RWPE2 (cell line): ENCODE measurements around the gene MESD.

Experiments used
- ATAC-seq: fragments of 200-7000 bp; cut with Tn5 transposase; 3 replicates; pipeline ENCODE4 v1.9.1; 2021; ENCODE audit warnings: low read depth
- DNase-seq: peaks from one replicate; pipeline ENCODE4 v3.0.0-alpha.2; 2020; ENCODE audit warnings: low spot score
- H3K27ac ChIP-seq: fragments of 450-650 bp; 2 replicates; pipeline ENCODE4 v1.5.1; 2017; ENCODE audit warnings: mild to moderate bottlenecking; ENCODE audit not compliant: poor library complexity, severe bottlenecking
- H3K27me3 ChIP-seq: fragments of 250-450 bp; sonication (Bioruptor Pico); 2 replicates; pipeline ENCODE4 v1.5.1; 2021; ENCODE audit warnings: mild to moderate bottlenecking, moderate library complexity; ENCODE audit not compliant: insufficient read depth, poor library complexity, severe bottlenecking
- H3K36me3 ChIP-seq: fragments of 250-450 bp; sonication (Bioruptor Pico); 2 replicates; pipeline ENCODE4 v1.5.1; 2020; ENCODE audit warnings: low read depth, mild to moderate bottlenecking, moderate library complexity
- H3K4me1 ChIP-seq: fragments of 250-450 bp; sonication (Bioruptor Pico); 2 replicates; pipeline ENCODE4 v1.5.1; 2021; ENCODE audit warnings: mild to moderate bottlenecking, moderate library complexity; ENCODE audit not compliant: insufficient read depth, poor library complexity, severe bottlenecking
- H3K4me3 ChIP-seq: fragments of 250-450 bp; sonication (Bioruptor Pico); 2 replicates; pipeline ENCODE4 v1.5.1; 2021; ENCODE audit warnings: mild to moderate bottlenecking, moderate library complexity; ENCODE audit not compliant: severe bottlenecking
- H3K9me3 ChIP-seq: fragments of 250-450 bp; sonication (Bioruptor Pico); 2 replicates; pipeline ENCODE4 v1.5.1; 2021; ENCODE audit warnings: mild to moderate bottlenecking, moderate library complexity; ENCODE audit not compliant: severe bottlenecking
- TF ChIP-seq, protein P1 (sequence below): fragments of 450-650 bp; IDR thresholded peaks from one replicate; pipeline ENCODE4 v1.5.1; 2017; ENCODE audit warnings: mild to moderate bottlenecking, moderate library complexity; ENCODE audit not compliant: poor library complexity, severe bottlenecking

Gene MESD

GRCh38 chr15:81015621-81016488 is 26.2 kb upstream of the MESD start:
- ATAC-seq (no peak), DNase-seq (no peak)
- no peaks in the 10 kb centered on the region for H3K4me1 ChIP-seq
- no peaks in the 10 kb centered on the region for H3K9me3 ChIP-seq
- no peak overlapping the region for H3K27ac ChIP-seq
- TF ChIP-seq, protein P1, sequence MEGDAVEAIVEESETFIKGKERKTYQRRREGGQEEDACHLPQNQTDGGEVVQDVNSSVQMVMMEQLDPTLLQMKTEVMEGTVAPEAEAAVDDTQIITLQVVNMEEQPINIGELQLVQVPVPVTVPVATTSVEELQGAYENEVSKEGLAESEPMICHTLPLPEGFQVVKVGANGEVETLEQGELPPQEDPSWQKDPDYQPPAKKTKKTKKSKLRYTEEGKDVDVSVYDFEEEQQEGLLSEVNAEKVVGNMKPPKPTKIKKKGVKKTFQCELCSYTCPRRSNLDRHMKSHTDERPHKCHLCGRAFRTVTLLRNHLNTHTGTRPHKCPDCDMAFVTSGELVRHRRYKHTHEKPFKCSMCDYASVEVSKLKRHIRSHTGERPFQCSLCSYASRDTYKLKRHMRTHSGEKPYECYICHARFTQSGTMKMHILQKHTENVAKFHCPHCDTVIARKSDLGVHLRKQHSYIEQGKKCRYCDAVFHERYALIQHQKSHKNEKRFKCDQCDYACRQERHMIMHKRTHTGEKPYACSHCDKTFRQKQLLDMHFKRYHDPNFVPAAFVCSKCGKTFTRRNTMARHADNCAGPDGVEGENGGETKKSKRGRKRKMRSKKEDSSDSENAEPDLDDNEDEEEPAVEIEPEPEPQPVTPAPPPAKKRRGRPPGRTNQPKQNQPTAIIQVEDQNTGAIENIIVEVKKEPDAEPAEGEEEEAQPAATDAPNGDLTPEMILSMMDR = no peak
- no peaks in the 10 kb centered on the region for H3K36me3 ChIP-seq
- H3K27me3 ChIP-seq = no peaks in the 10 kb centered on the region
- no peak overlapping the region for H3K4me3 ChIP-seq

DNA sequence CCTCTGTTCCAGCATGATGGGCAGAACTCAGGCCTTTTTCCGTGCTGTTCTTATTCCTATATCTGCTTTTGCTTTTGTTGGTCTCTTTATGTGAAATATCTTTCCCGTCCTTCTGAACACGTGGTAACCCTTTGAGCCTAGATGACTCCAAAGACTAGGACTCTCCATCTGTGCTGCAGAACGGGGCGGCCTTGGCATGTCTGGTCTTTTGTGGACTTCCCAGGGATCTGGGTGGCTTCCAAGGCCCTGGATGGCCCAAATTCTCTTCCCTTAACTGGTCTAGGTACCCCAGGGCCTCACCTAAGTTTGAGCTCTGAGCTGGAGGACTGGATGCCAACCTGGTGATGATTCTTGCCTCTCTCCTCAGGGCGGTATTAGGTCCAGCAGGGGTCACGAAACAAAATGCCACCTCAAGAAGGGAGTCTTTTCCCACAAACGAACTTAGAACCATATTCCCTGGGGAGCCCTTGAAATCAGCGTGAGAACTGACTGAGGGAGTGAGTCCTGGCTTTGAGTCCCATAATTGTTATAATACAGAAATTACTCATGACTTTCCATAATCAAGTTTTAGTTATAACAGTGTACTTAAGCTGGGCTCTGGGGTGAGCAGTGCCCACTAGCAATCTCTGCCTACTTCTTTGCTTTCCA is 25.0 kb upstream of the MESD start:
- Histone ChIP-seq H3K36me3 (no peaks in the 10 kb centered on the region), H3K4me1 (no peaks in the 10 kb centered on the region), H3K9me3 (no peaks in the 10 kb centered on the region), H3K4me3 (no peak overlapping the region), H3K27me3 (no peaks in the 10 kb centered on the region), H3K27ac (no peak overlapping the region)
- TF ChIP-seq, protein P1 = no peak
- DNase-seq (no peak), ATAC-seq (no peak)

GRCh38 chr15:81013396-81013929 is 23.8 kb upstream of the MESD start:
- Histone ChIP-seq H3K27ac (no peak overlapping the region), H3K4me3 (no peak overlapping the region), H3K27me3 (no peaks in the 10 kb centered on the region), H3K4me1 (no peaks in the 10 kb centered on the region), H3K9me3 (no peaks in the 10 kb centered on the region), H3K36me3 (no peaks in the 10 kb centered on the region)
- TF ChIP-seq, protein P1 = no peak
- DNase-seq (no peak), ATAC-seq (no peak)

GRCh38 chr15:81012588-81012987 is 23.0 kb upstream of the MESD start:
- no peak for ATAC-seq
- Histone ChIP-seq H3K36me3 (no peaks in the 10 kb centered on the region), H3K9me3 (no peaks in the 10 kb centered on the region), H3K4me3 (no peak overlapping the region), H3K27me3 (no peaks in the 10 kb centered on the region), H3K4me1 (no peaks in the 10 kb centered on the region), H3K27ac (no peak overlapping the region)
- TF ChIP-seq, protein P1 = no peak
- DNase-seq = no peak

GRCh38 chr15:81011593-81011992 is 22.0 kb upstream of the MESD start:
- no peak for DNase-seq
- ATAC-seq = 0 out of 3 replicates have a peak, but pooled peaks have one; percentile 24
- no peaks in the 10 kb centered on the region for H3K36me3 ChIP-seq
- no peaks in the 10 kb centered on the region for H3K9me3 ChIP-seq
- H3K4me1 ChIP-seq = no peaks in the 10 kb centered on the region
- H3K27ac ChIP-seq = no peak overlapping the region
- no peaks in the 10 kb centered on the region for H3K27me3 ChIP-seq
- no peak overlapping the region for H3K4me3 ChIP-seq
- TF ChIP-seq, protein P1 = no peak
